NCI-H128 (cell line): ENCODE measurements around the gene C18orf63.
"Not testable (repeated sequence)": the region's sequence is repeated elsewhere in the genome, so short reads cannot be mapped to it uniquely, and the experiment has no call there.

Source experiments
- DNase-seq: peaks from one replicate; lab custom pipeline; 2025; ENCODE audit not compliant: unreplicated experiment; lab: John Stamatoyannopoulos, UW

Gene C18orf63

DNA sequence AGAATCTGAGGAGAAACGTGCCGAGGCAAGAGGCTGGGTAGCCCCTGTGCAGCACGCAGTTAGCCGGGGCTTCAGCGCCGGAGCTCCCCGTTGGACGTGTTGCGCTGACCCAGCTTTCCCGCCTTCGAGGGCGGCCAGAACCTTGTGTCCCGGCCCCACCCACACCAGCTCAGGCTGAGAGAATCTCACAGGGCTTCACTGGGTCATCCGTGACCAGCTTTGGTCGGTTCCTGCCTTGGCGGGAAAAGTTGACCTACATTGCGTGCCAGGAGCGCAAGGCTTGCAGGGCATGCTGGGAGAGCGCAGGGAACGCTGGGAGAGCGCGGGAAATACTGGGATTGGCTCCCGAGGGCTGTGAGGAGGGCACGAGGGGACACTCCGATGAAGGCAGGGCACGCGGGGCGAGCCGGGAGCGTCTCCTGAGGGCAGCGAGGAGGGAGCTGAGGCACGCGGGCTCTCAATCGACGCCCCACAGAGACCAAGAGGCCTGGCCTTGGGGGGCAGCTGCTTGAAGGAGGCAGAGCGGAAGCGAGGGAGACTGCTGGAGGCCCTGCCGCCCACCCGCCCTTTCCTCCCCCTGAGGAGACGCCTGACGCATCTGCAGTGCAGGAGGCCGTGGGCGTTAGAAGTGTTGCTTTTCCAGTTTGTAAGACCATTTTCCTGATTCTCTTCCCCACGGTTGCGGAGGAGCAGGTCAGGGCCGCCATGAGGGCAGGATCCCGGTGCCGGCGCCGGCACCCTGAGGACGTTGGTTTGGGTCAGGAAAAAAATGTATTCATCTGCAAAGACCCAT lies at the start of gene C18orf63:
Gene C18orf63, plus strand, starts transcription at position 376 of the 793 bp plus-strand sequence. CDS start 2,027 bp downstream, outside the sequence.
- no peak for DNase-seq

DNA sequence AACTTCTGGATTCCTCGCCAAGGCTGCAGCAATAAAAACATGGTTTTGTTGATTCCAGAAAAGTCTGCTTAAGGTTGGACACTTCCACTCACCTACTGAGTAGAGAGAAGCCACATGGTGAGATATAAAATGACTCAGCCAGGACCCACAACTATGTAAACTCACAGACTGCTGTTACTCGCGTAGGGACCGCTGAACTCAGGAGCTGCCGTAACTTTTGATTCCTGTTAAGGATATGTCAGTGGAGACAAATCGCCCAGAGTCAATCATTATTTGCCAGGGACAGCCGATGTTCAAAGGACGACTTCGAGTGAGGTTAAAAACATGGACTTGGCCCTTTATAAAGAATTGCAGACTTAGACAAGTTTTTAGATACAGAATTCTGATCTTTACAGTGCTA lies 49.5 kb upstream of the C18orf63 start:
- no peak for DNase-seq

DNA sequence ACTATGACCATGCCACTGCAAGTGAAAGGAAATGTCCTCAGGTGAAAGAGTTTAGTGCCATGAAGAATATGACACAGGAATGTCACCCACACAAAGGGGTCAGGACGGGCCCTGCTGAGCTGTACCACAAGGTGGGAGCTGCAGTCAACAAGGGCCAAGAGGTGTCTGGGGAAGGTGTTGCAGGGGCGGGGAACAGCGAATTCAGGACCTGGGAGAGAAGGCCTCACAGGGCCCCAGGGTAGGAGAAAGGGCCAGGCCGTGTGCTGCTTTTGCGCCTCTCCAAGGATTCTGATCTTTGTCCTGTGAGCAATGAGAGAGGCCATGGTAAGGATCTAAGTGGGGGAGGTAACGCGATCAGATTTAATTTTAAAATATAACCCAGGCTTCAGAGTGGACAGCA lies 47.5 kb upstream of the C18orf63 start:
- DNase-seq: no peak

- no peak for DNase-seq
These were observed 46.6 kb upstream of the C18orf63 start for GRCh38 chr18:74268933-74269620.

- DNase-seq: no peak
These were observed 44.0 kb upstream of the C18orf63 start for GRCh38 chr18:74271635-74272034.

DNA sequence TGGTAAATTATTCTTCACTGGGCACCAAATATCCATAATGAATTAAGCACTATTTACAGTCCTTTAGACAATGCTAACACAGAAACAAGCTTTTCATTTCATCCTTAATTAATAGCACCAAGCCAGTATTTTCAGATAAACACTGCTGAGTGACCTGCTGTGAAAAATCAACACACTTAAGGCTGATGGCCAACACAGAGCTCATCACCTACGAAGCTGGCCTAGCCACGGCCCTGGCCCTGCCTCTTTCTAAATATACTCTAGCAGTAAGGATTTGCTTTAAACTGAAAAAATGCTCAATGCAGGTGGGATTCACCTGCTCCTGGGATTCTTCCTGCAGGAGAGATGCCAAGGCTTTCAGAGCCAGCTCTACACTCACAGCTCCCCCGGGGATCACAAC lies 42.2 kb upstream of the C18orf63 start:
- DNase-seq: no peak

- no peak for DNase-seq
These were observed 40.9 kb upstream of the C18orf63 start for GRCh38 chr18:74274700-74275099.

DNA sequence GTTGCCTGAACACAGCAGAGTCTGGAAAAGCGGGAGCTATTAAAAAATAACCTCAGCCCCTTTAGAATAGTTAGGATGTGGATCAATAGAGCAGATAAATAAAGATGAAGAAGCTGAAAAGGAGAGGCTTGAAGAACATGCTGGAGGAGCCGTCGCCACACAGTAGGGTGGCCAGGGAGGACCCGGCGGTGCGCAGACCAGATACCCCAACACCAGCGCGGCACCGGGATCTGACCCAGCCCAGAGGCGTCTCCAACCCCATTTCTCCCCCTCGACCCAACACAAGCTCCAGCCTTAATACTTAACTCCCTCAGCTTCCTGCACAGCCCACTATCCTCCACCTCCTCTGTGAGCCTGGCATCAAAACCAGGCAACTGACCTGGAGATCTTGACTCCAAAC lies 39.9 kb upstream of the C18orf63 start:
- no peak for DNase-seq

DNA sequence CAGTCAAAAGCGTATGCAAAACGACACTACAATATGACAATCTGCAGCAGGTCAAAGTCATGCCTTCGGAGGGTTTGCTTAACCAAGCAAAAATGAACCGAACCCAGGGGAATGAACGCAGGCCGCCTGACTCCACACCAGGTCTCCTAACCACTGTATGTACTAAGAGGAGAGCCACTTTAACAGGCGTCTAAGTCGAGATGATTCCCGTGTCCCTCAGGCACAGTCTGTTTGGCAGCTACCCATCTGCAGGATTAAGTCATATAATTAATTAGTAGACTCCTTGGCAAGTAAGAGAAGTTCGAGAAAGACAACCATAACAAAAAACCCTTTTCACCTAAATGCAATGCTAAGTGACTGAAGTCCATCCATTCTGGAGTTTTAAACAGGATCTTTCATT lies 39.0 kb upstream of the C18orf63 start:
- no peak for DNase-seq

GRCh38 chr18:74277296-74277695 lies 38.3 kb upstream of the C18orf63 start:
- no peak for DNase-seq

DNA sequence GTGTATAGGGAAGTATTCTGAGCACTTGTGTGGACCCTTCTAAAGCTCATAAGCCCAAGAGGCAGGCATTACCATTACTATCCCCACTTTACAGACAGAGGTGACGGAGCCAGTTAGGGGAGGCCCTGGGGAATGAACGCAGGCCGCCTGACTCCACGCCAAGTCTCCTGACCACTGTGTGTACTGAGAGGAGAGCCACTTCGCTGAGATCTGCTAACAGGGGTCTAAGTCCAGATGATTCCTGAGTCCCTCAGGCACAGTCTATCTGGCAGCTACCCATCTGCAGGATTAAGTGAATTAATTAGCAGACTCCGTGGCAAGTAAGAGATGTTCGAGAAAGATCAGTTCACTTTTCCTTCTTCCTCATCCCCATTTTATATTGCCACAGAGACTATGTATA lies 37.6 kb upstream of the C18orf63 start:
- DNase-seq: no peak

DNA sequence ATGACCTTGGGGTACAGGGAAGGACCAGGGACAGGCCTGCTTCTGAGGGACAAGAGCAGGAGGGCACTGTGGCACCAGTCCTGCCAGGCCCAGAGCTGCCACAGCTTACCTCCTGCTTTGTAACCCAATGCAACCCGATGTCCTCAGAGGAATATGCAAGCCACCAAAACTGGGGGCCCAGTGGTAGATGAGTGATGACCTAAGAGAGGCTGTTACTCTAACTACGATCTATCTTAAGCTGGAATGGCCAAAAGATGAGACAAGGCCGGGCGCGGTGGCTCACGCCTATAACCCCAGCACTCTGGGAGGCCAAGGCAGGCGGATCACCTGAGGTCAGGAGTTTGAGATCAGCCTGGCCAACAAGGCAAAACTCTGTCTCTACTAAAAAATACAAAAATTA lies 36.7 kb upstream of the C18orf63 start:
- no peak for DNase-seq

DNA sequence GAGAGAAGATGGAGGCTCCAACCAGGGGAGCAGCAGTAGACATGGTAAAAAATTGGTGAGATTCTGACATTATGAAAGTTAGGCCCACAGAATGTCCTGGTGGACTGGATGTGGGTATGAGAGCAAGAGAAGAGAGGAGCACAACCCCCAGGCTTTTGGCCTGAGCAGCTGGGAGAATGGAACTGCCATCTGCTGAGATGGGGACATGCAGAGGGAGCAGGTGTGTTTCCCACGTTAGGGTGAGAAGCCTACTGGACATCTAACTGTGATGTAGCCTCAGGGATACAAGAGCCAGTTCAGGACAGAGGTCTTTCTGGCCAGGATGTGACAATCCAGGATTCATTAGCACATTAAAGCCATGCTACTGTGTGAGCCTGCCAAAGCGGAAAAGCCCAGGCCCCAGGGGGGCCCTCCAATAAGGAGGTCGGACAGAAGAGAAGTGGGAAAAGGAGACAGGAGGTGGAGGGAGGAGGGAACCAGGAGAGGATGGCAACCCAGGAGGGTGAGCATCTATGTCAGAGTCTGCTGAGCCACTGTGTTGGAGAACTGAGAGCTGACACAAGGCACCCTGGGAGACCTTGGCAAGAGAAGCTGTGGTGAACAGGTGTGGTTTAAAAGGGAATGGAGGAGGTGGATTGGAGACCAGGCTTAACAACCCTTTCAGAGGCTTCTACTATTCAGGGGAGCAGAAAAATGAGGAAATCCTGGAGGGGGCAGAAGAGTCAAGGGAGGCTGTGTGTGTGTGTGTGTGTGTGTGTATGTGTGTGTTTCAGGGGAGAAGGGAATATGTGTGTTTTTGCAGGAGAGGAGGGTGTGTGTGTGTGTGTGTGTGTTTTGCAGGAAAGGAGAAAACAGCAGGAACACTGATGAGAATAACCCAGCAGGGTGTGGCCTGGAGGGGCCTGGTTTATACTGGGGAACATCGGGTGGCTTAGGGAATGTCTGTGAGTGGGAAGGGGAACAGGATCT lies 34.3 kb upstream of the C18orf63 start:
- peak; percentile 31 for DNase-seq

DNA sequence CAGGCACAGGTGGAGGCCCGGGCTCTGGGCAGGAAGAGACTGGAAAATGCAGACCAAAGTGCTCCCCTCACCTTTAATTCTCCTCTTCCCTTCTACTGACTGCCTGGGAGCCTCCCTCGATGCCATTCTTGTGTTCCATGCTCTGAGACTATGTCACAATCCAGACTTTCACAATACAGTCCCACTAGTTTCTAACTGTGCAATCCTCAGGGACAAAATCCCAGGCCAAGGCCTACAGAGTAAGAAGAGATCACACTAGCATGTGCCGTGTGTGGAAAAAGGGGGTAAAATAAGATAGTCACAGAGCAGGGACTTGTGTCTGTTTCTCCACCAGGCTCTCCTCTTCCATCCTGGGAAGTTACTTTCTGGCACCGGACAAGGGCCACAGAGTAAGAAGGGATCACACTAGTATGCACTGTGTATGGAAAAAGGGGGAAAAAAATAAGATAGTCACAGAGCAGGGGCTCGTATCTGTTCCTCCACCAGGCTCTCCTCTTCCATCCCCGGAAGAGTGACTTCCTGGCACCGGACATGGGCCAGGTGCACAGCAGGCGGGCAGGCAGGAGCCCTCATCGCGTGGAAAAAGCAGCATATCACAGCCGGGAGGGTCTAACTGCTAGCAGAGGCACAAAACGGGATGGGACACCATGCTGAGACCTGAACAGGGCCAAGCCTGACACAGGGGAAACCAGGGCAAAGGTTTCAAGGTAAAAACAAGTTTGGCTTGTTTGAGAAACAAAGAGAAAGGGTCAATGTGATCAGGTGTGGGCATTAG lies 33.5 kb upstream of the C18orf63 start:
- no peak for DNase-seq

DNA sequence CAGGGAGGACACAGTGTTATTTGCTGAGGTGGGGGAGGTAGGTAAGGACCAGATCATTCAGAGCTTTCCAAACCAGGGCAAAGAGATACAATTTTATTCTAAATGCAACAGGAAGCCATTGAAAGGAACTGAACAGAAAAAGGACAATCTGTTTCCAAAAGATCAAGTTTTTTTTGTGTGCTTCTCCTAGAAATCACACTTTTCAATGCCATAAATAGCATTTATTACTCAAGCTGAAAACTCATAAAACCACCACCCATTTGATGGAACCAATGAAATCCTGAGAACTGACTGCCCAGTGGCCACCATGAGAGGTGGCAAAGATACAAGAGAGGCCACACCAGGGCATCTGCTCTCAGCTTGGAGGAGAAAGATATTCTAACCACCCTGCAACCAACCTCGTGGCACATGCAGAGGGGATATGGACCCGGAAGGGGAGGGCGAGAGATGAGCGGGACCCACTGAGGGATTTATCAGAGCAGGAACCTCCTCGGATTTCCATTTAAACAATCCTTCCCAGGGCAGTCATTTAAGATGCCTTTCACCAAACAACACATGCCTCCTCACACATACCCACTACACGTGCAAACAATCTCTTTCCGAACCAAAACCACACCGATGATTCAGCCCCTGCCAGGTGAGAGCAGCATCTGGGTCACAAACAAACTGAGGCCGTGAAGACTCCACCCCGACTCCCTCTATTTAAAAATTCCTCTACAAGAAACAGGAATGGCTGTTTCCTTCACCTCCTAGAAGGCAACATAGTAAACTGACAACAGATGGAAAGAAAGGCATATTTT lies 32.7 kb upstream of the C18orf63 start:
- DNase-seq: no peak

DNA sequence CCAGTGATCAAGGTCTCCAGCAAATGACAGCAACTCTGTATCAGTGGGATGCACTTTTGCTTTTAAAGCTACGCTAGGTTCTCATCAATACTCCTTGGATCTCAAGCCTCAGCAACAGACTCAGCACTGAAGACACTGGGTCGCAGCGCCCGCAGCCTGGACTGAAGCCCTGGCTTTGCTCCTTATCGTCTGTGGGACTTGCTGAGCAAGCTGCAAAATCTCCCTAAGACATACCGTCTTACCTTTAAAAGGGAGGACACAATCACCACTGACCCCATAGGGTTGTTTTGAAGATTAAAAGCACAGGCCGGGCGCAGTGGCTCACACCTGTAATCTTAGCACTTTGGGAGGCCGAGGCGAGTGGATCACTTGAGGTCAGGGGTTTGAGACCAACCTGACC lies 32.0 kb upstream of the C18orf63 start:
- no peak for DNase-seq

DNA sequence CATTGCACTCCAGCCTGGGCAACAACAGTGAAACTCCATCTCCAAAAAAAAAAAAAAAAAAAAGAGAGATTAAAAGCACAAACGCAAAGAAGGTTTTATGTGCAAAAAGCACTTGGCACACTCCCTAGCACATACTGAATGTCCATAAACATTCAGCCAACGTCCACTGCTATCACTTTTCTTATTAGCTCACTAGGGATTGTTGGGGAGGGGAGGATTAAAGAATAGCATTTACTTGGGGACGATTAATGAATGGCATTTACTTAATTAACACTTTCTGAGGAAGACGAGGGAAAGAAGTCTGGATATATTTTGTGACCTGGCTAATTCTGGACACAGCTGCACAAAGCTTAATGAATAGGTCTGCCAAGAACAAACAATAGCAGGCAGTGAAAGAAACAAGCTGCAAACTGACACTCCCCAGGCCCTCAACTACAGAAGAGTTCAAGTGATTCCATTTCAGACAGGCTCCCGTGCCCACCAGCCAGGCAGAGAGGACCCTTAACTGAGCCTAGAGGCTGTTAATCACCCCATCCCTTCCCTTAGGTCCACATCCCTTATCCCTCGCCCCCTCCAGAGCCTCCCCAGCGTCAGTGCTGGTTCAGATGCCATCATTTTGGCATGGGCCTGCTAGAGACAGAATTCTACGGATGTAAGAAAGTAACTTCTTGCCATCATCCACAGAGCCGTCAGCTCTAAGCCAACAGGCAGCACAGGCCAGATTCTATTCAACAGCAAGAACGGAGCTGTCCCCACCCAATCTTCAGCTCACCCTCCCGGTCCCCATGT lies 31.3 kb upstream of the C18orf63 start:
- DNase-seq: no peak

GRCh38 chr18:74284980-74285355 lies 30.7 kb upstream of the C18orf63 start:
- DNase-seq: no peak

GRCh38 chr18:74285583-74285982 lies 30.1 kb upstream of the C18orf63 start:
- not testable (repeated sequence) for DNase-seq
